HG03571 (cell line): ENCODE measurements around the gene CERS1.

Experiments
- ATAC-seq: cut with Tn5 transposase; IDR thresholded peaks from one replicate; pipeline ENCODE4 v1.9.1; 2021; ENCODE audit not compliant: unreplicated experiment

CERS1 gene, protein sequence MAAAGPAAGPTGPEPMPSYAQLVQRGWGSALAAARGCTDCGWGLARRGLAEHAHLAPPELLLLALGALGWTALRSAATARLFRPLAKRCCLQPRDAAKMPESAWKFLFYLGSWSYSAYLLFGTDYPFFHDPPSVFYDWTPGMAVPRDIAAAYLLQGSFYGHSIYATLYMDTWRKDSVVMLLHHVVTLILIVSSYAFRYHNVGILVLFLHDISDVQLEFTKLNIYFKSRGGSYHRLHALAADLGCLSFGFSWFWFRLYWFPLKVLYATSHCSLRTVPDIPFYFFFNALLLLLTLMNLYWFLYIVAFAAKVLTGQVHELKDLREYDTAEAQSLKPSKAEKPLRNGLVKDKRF

DNA sequence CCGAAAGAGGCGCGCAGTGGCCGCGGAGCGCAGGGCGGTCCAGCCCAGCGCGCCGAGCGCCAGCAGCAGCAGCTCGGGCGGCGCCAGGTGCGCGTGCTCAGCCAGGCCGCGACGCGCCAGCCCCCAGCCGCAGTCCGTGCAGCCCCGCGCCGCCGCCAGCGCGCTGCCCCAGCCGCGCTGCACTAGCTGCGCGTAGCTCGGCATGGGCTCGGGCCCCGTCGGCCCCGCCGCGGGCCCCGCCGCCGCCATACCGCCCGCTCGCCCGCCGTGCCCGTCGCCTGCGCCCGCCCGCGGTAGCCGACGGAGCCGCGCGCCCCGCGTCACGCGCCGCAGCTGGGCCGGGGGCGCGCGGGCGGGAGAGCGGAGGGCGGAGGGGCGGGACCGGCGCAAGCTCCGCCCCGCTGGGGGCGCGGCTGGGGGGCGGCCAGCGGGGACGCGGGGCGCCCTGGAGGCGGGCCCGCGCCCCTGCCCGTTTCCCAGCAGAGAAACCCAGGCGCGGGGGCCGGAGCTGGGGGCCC is at the start of gene CERS1:
Gene CERS1 (minus strand): TSS at position 335 of the 518 bp plus-strand sequence. CDS start 86 bp downstream, at position 249.
- ATAC-seq = no peak

DNA sequence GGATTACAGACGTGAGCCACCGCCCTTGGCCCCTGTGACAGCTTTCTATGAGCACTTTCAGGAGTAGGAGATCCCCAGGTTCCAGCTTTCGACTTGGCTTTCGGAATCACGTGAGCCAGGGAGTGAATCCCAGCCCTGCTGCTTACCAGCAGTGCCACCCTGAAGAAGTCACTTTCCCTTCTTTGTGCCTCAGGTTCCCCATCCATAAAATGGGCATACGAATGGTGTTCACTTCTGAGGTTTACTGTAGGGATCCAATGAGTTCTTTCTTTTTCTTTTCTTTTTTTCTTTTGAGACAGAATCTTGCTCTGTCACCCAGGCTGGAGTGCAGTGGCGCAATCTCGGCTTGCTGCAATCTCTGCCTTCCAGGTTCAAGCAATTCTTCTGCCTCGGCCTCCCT is 49.3 kb upstream of the CERS1 start:
- ATAC-seq = no peak

DNA sequence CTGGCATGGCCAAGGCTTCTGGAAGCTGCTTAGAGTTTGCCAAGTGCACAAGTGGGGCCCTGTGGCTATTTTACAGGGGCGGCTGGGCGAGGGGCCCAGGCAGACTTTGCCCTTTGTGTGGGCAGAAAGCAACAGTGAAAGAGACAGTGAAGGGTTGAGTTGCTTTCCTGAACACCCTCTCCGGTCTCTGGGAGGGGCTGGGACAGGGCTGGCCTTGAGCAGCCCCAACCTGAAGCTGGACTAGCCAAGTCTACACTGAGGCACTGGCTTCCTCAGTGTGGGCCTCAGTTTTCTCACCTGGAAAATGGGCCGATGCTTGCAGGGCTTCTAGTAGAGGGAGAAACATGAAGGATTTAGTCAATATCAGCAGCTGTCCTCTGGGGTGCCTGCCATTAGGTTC is 47.5 kb upstream of the CERS1 start:
- no peak for ATAC-seq

DNA sequence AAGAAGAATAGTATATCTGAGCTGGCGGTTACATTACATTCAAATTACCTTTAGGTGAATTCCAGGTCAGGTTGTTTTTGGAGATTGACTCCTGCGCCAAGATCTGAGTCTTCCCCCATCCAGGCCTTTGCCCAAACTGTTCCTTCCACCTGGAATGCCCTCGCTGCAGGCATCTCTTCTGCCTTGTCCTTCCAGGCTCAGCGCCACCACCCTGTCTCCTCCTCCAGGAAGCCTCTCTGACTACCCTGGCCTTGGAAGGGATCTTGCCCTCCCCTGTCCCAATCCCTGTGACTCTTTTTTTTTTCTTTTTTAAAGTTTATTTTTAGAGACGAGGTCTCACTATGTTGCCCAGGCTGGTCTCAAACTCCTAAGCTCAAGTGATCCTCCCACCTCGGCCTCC is 46.7 kb upstream of the CERS1 start:
- ATAC-seq = no peak

DNA sequence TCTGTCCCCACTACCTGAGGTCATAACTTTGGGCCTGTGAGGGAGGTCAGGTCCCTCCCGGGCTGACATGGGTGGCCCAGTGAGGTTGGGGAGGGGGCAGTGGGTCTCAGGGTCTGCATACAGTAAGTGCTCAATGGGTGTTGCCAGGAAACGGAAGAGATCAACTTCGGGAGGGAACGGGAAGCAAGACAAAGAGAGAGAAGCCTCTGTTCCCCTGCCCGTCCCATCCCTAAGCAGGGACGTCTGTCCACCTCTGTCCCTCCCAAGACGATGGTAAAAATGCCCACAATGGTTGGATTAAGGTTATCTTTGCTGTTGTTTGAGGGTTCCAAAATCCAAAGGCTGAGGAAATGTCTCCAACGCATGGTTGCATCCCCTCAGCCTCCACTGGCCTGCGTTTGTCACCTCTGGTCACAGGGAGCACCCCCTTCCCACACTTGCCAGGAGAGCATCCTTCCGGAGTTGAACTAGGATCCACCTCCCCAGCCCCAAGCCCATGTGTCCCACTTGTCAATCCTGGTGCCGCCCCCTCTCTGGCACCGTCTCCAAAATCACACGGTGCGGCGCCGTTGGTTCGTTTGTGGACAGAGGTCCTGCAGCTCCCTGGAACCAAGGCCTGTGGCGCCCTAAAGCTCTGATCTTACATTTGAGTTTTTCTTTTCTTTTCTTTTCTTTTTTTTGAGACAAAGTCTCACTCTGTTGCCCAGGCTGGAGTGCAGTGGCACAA is 45.8 kb upstream of the CERS1 start:
- no peak for ATAC-seq

DNA sequence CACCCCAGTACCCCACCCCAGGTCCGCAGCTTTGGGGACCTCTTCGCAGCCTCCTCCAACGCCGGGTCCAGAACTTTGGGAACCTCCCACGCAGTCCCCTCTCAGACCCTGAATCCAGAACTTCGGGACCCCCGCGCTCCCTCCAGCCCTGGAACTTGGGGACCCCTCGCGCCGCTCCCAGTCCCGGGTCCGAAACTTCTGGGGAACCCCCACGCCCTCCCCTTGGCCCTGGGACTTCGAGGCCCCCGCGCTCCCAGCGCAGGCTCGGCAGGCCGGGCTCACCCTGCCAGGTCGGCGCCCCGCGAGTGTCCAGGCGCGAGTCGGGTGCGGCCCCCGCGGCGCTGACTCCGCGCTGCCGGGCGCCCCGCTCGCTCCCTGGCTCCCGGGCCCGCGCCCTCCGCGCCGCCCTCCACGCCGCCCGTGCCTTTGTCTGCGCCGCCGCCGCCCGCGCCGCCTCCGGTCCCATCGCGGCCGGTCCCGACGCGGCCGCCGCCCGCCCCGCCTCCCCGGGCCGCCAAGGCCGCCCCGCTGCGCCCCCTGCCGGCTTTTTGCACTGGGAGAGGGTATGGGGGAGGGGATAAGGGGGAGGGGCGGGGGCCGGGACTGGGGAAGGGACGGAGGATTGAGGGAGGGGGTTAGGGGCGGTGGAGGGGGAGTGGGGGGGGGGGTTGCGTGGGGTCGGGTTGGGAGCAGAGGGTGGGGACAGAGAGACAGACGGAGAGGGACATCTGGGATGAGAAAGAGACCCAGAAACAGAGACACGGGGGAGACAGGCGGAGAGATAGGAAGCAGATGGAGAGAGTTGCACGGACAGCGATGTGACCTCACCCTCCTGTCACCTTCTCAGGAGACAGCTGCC is 45.0 kb upstream of the CERS1 start, which contains the start of gene HOMER3:
Gene HOMER3 (minus strand): TSS at position 449 of the 859 bp plus-strand sequence. CDS start 2,235 bp downstream, outside the sequence.
- ATAC-seq = no peak

DNA sequence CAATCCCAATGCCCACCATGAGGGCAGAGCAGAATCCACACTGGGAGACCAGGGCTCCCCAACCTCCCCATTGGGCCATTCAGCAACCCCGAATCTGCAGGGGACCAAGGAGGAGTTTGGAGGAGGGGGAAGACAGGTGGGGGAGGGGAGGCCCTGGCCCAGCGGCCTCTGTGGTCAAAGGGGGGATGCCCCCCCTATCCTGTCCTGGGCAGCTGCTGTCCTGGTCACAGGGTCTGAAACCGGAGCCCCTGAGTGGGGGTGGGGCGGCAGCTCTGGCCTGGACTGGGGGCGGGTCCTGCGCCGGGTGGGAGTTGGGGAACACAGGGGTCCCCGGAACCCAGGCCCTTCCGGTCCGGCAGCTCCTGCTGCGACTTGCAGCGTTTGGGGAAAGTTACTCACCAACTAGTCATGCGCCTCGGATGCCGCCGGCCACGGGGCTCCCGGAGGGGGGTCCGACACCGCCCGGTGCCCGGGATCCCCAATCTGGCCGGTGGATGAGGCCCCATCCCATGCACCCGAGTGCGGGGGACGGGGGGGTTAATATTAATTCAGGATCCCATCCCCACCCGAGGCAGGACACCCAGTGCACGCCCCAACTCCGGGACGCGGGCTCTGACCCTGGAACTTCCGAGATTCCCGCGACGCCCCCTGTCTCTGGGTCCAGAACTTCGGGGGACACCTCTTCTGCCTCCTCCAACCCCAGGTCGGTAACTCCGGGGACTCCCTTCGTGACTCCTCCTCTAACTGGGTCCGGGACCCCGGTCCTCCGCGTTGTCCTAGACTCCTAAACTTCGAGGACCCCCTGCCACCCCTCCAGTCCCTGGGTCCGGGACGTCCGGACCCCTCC is 44.2 kb upstream of the CERS1 start:
- no peak for ATAC-seq

DNA sequence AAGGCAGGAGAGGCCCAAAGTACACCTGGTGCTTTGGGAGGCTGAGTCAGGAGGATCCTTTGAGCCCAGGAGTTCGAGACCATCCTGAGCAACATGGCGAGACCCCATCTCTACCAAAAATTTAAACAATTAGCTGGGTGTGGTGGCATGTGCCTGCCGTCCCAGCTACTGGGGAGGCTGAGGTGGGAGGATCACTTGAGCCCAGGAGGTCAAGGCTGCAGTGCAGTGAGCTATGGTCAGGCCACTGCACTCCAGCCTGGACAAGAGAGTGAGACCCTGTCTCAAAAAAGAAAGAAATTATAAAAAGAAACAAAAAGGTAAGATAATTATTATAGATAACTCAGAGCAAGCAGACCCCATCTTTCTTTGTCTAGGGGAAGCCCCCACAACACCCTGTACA is 43.2 kb upstream of the CERS1 start:
- no peak for ATAC-seq

DNA sequence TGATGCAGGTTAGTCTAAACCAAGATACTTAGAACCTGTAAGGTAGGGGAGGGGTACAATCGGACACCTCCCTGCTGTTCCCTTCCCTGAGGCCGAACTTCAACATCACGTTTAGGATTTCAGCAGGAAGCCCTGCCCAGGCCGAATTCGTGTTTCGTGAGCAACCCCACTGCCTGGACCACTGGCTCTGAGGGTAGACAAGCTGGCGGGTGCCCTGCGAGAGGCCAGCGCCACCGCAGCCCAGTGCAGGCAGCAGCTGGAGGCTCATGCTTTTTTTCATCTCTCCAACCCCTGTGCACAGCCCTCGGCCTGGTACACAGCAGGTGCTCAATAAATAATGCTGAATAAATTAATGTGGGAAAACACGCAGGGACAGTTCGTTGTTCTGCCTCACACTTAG is 37.3 kb upstream of the CERS1 start:
- no peak for ATAC-seq

DNA sequence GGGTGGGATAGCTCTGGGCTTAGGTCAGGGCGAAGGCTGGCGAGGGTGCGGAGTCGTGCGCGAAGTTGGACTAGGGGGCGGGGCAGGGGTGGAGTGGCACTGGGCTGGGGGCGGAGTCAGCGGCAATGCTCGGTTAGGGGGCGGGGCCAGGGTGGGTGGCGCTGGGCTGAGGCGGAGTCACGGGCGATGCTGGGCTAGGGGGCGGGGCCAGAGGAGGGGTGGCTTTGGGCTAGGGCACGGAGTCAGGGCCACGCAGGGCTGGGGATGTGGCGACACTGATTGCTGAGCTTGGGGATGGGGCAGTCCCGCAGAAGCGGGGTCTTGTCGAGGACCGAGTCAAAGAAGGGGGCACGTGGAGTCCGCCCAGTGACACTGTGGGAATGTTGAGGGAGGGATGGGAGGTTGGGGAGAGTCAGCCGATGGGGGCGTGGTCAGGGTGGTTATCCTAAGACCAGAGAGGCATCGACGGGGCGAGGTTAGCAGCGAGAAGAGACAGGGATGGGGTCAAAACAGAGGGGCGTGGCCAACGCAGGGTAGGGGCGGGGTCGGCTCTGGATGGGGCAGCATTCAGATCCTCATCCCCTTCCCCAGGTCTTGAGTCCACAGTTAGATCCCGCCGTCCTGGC is 36.4 kb upstream of the CERS1 start:
- no peak for ATAC-seq

DNA sequence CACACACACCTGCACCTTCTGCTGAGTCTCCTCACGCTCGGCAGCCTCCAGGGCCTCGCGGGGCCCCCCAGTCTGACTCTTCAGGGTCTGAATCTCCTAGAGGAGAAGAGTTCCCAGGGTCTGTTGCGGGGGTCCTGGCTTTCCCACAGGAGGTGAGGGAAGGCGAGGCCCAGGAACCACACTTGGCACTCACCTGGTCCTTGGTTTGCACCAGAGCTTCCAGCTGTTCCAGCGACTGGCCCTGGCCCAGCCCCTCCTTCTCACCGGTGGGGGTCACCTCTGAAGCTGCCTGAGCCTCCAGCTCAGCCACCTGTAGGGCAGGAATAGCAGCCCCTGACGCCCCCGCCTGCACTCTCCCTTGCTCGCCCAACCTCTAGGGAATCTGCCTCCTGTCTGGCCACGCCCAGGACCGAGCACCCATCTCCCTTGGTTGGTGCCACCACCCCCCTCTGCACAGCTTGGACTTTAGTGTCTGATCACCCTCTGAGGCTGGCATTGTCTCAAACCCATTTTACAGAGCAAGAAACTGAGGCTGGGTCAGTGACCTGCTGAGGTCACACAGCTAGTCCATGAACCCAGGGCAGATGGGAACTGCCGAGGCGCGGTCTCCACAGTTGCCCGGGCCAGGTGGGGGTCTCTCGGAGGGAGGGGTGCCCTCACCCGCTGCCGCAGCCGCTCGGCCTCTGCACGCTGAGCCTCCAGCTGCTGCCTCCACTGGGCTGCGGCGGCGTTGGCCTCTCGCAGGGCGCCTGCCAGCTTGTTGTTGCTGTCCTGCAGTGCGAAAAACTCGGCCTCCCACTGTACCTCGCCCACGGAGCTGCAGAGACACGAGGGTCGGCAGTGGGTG is 35.6 kb upstream of the CERS1 start:
- no peak for ATAC-seq

DNA sequence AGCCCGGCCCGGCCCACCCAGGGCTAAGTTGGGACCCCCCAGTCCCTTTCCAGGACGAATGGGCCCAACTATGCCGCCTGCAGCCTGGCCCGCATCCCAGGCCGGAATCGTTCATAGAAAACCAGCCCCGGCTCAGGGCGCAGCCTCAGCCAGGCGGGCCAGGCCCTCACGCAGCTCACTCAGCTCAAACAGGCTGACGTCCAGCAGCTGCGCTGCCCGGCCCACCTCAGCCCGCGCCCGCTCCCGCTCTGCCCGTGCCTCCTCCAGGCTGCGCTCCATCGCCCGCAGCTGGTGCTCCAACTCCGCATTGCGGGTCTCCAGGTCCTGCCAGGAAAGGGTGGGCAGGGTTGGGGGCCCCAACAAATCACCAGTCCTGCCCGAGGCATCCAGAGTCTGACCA is 33.4 kb upstream of the CERS1 start:
- ATAC-seq = no peak

DNA sequence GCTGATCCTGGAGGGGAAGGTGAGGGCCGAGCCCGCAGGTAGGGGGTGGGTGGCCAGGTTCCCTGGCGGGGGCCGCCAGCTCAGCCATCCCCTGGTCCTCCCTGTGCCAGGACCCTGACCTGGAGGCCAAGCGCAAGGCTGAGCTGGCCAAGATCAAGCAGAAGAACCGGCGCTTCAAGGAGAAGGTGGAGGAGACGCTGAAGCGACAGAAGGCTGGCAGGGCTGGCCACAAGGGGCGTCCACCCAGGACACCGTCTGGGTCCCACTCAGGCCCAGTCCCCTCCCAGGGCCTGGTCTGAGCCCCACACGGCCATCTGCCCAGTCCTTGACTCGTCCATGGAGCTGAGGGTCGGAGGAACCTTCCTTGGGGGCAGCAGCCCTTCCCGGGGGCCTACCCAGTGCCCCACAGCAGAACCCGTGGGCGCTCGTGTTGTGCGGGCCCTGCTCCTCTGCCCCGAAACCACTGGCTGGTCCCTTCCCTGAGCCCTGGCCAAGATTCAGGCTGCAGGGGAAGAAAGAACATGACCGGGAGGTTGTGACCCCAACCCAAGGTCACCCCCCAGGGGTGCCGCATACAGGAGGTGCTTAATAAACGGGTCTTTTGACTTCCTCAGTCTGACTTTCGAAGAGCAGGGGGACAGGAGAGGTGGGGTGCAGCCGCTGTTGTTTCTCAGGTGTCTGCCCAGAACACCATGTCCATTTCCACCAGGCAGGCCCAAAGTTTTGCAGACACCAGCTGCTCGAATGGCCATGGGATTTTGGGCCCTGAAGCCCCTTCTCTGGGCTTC is 32.3 kb upstream of the CERS1 start:
- no peak for ATAC-seq

DNA sequence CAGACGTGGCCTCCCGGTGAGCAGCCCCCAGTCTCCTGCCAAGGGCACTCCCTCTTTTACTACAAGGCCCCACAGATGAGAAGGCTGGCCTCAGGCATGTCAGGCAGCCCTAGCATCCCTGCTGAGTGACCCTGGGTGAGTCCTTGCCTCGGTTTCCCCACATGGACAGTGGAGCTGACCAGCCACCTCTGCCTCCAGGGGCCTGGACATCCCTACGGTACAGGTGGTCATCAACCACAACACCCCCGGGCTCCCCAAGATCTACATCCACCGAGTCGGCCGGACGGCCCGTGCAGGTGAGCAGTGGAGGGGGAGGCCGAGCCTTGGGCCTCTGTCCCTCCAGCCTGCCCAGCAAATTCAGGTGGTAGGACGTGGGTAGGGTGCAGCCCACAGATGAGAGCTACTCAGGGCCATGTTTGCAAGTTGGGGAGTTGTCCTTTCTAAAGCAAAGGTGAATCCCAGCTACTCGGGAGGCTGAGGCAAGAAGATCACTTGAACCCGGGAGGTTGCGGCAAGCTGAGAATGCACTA is 28.8 kb upstream of the CERS1 start:
- no peak for ATAC-seq

DNA sequence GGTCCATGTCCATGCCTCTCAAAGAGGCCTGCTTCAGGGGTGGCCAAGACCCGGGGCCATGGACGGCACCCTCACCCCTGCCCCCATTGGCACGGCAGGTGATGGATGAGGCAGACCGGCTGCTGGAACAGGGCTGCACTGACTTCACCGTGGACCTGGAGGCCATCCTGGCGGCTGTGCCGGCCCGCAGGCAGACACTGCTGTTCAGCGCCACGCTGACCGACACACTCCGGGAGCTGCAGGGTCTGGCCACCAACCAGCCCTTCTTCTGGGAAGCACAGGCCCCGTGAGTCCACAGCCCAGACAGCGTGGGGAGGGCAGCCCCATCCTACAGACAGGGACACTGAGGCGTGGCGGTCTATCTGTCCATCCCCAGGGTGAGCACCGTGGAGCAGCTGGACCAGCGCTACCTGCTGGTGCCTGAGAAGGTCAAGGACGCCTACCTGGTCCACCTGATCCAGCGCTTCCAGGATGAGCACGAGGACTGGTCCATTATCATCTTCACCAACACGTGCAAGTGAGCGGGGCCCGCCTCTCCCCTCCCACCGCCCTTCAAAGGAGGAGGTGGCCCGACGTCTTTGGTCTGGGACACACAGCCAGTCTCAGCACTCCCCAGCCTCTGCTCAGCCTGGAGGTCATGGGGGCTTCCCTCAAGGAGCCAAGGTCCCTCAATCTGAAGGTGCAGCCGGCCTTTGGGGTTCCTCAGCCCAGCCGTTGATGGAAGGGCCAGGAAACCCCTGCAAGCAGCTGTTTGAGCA is 26.4 kb upstream of the CERS1 start:
- ATAC-seq = no peak

DNA sequence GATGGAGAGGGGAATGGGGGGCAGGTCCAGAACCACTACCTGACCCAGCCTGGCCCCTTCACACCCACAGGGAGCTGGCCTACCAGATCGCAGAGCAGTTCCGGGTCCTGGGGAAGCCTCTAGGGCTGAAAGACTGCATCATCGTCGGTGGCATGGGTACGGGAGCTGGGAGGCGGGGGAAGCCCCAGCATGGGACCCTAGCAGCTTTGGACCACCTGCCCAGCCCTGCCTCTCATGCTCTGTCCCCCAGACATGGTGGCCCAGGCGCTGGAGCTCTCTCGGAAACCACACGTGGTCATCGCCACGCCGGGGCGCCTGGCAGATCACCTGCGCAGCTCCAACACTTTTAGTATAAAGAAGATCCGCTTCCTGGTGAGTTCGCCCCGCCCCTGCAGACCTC is 25.6 kb upstream of the CERS1 start:
- no peak for ATAC-seq

DNA sequence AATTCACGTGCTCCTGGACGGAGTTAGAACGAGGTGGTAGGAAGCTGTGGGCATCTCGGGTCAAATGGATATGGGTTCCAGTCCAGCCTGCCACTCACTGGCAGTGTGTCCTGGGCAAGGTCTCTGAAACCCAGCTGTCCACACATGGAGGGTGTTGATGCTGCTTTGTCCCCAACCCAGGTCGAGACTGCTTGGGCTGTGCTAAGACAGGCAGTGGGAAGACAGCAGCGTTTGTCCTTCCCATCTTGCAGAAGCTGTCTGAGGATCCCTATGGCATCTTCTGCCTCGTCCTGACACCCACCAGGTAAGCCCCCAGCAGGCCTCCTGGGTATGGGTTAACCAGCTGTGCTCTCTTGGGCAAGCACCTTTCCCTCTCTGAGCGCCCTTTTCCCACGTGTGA is 24.4 kb upstream of the CERS1 start:
- no peak for ATAC-seq
